HEK293T (cell line): ENCODE measurements around the gene TM4SF18.

Experiments used
- CTCF ChIA-PET: fragments of 350-600 bp; formaldehyde crosslinking; extraction: SDS; loops from one replicate; lab custom pipeline; 2021; ENCODE audit warnings: antibody characterized with exemption, inconsistent platforms; lab: Yijun Ruan, JAX
- POLR2A ChIA-PET: fragments of 350-600 bp; formaldehyde crosslinking; extraction: SDS; loops from one replicate; lab custom pipeline; 2020; ENCODE audit warnings: antibody characterized with exemption, inconsistent platforms; lab: Yijun Ruan, JAX
- DNase-seq: peaks from one replicate; pipeline ENCODE4 v3.0.0; 2012; ENCODE audit warnings: mixed read lengths; ENCODE audit errors: extremely low spot score
- ARNT ChIP-seq: fragments of 450-650 bp; IDR thresholded peaks from 2 replicates; pipeline ENCODE4 v1.6.1; 2017; ENCODE audit warnings: mild to moderate bottlenecking
- BHLHE40 ChIP-seq: fragments of 450-650 bp; IDR thresholded peaks from 2 replicates; pipeline ENCODE4 v1.6.1; 2016; ENCODE audit warnings: mild to moderate bottlenecking, moderate library complexity, borderline replicate concordance
- CTBP1 ChIP-seq: fragments of 450-650 bp; IDR thresholded peaks from 2 replicates; pipeline ENCODE4 v1.6.1; 2016; ENCODE audit warnings: borderline replicate concordance
- ELF4 ChIP-seq: fragments of 450-650 bp; IDR thresholded peaks from 2 replicates; pipeline ENCODE4 v1.6.1; 2017; ENCODE audit warnings: antibody characterized with exemption
- FOXA1 ChIP-seq: fragments of 450-650 bp; IDR thresholded peaks from 2 replicates; pipeline ENCODE4 v1.6.1; 2016; ENCODE audit warnings: mild to moderate bottlenecking
- FOXK2 ChIP-seq: fragments of 450-650 bp; IDR thresholded peaks from 2 replicates; pipeline ENCODE4 v1.6.1; 2016; ENCODE audit warnings: mild to moderate bottlenecking
- FOXM1 ChIP-seq: fragments of 450-650 bp; IDR thresholded peaks from 2 replicates; pipeline ENCODE4 v1.6.1; 2017; ENCODE audit warnings: mild to moderate bottlenecking, borderline replicate concordance
- HDGF ChIP-seq: fragments of 450-650 bp; IDR thresholded peaks from 2 replicates; pipeline ENCODE4 v1.6.1; 2017; ENCODE audit warnings: antibody characterized with exemption, borderline replicate concordance
- L3MBTL2 ChIP-seq: fragments of 450-650 bp; conservative IDR thresholded peaks from 2 replicates; pipeline ENCODE4 v1.6.1; 2016; ENCODE audit warnings: mild to moderate bottlenecking
- LEF1 ChIP-seq: fragments of 450-650 bp; IDR thresholded peaks from 2 replicates; pipeline ENCODE4 v1.6.1; 2017; ENCODE audit warnings: mild to moderate bottlenecking, borderline replicate concordance
- NFRKB ChIP-seq: fragments of 450-650 bp; IDR thresholded peaks from 2 replicates; pipeline ENCODE4 v1.6.1; 2016; ENCODE audit warnings: mild to moderate bottlenecking, moderate library complexity
- PKNOX1 ChIP-seq: fragments of 450-650 bp; IDR thresholded peaks from 2 replicates; pipeline ENCODE4 v1.6.1; 2016
- SP1 ChIP-seq: fragments of 450-650 bp; IDR thresholded peaks from 2 replicates; pipeline ENCODE4 v1.6.1; 2017
- SUZ12 ChIP-seq: fragments of 450-650 bp; IDR thresholded peaks from 2 replicates; pipeline ENCODE4 v1.6.1; 2016; ENCODE audit warnings: mild to moderate bottlenecking
- TARDBP ChIP-seq: fragments of 450-650 bp; IDR thresholded peaks from 2 replicates; pipeline ENCODE4 v1.6.1; 2016
- ZNF384 ChIP-seq: fragments of 450-650 bp; IDR thresholded peaks from 2 replicates; pipeline ENCODE4 v1.6.1; 2016

The TM4SF18 gene

GRCh38 chr3:149306751-149307434, 26.5 kb downstream of the TM4SF18 start:
- CTCF ChIA-PET = no interaction called here
- POLR2A ChIA-PET = no interaction called here
- TF ChIP-seq ZNF384 (no peak), FOXM1 (no peak), SUZ12 (no peak), ELF4 (no peak), L3MBTL2 (no peak), ARNT (no peak), NFRKB (no peak), LEF1 (no peak), FOXK2 (no peak), FOXA1 (no peak)
- DNase-seq = no peak

- CTCF ChIA-PET = no interaction called here
- TF ChIP-seq SUZ12 (no peak), BHLHE40 (no peak), NFRKB (no peak), HDGF (no peak), ARNT (no peak), CTBP1 (no peak), LEF1 (no peak), FOXA1 (no peak), PKNOX1 (no peak), L3MBTL2 (no peak), FOXK2 (no peak), TARDBP (no peak)
- POLR2A ChIA-PET = no interaction called here
- no peak for DNase-seq
Observed at GRCh38 chr3:149305376-149305775, 28.1 kb downstream of the TM4SF18 start.

GRCh38 chr3:149299938-149300801, 33.3 kb downstream of the TM4SF18 start:
- ChIA-PET POLR2A (interaction anchor here (1.2 kb wide), 1 partner anchor 44 kb away, joined by 4 read pairs; no protein-coding TSS in a partner anchor), CTCF (interaction anchor here (0.7 to 0.9 kb wide), 2 partner anchors 9 to 17 kb away, joined by 4 to 5 read pairs; no protein-coding TSS in a partner anchor)
- TF ChIP-seq FOXK2 (no peak), NFRKB (no peak), PKNOX1 (peak; percentile 18; the same call in 1 of the 2 replicates), FOXM1 (no peak), SP1 (no peak), SUZ12 (no peak), ELF4 (no peak), FOXA1 (no peak)
- DNase-seq = peak; percentile 55

- no peak for DNase-seq
- CTCF ChIA-PET = no interaction called here
- POLR2A ChIA-PET = no interaction called here
- no peak for TF ChIP-seq LEF1
- no peak for TF ChIP-seq HDGF
- no peak for TF ChIP-seq CTBP1
- no peak for TF ChIP-seq ARNT
- TF ChIP-seq NFRKB = no peak
- TF ChIP-seq PKNOX1 = no peak
- TF ChIP-seq L3MBTL2 = no peak
- TF ChIP-seq SUZ12 = no peak
- TF ChIP-seq FOXA1 = no peak
- no peak for TF ChIP-seq ELF4
- no peak for TF ChIP-seq BHLHE40
- no peak for TF ChIP-seq FOXM1
Observed at GRCh38 chr3:149296972-149297371, 36.5 kb downstream of the TM4SF18 start.

GRCh38 chr3:149292666-149293065, 40.8 kb downstream of the TM4SF18 start:
- no peak for DNase-seq
- ChIA-PET POLR2A (no interaction called here), CTCF (interaction anchor here (0.6 kb wide), 1 partner anchor 36 kb away, joined by 3 read pairs; no protein-coding TSS in a partner anchor)
- no peak for TF ChIP-seq FOXM1
- no peak for TF ChIP-seq SP1
- no peak for TF ChIP-seq NFRKB
- TF ChIP-seq CTBP1 = no peak
- TF ChIP-seq SUZ12 = no peak
- no peak for TF ChIP-seq HDGF
- no peak for TF ChIP-seq ZNF384
- no peak for TF ChIP-seq BHLHE40
- no peak for TF ChIP-seq LEF1
- no peak for TF ChIP-seq ELF4
- TF ChIP-seq FOXK2 = no peak
- no peak for TF ChIP-seq PKNOX1
- no peak for TF ChIP-seq TARDBP
- TF ChIP-seq L3MBTL2 = no peak
